Effector memory CD4-positive, alpha-beta T cell (primary cell): Measurements from ENCODE around the gene FRMD4B.
A peak's percentile ranks its signal among the peaks of the same experiment; 100 is the strongest.

Source experiments
- DNase-seq, 3 donors: peaks; one replicate each; pipeline ENCODE4 v3.0.0-alpha.2; 2020
- H3K27ac ChIP-seq: 2 replicates; pipeline ENCODE4 v1.7.0; 2013; ENCODE audit warnings: mild to moderate bottlenecking, low read length, moderate library complexity; ENCODE audit not compliant: insufficient read depth, poor library complexity, severe bottlenecking
- H3K27me3 ChIP-seq: replicated peaks from 2 replicates; pipeline ENCODE4 v1.7.0; 2013; ENCODE audit warnings: mild to moderate bottlenecking, low read length; ENCODE audit not compliant: insufficient read depth, control insufficient read depth, poor library complexity, severe bottlenecking
- H3K36me3 ChIP-seq: 2 replicates; pipeline ENCODE4 v1.7.0; 2013; ENCODE audit warnings: mild to moderate bottlenecking, low read length, moderate library complexity; ENCODE audit not compliant: control insufficient read depth, insufficient read depth
- H3K4me1 ChIP-seq: 2 replicates; pipeline ENCODE4 v1.7.0; 2013; ENCODE audit warnings: low read length, mild to moderate bottlenecking; ENCODE audit not compliant: control insufficient read depth, insufficient read depth, poor library complexity, severe bottlenecking
- H3K4me3 ChIP-seq: 2 replicates; pipeline ENCODE4 v1.7.0; 2013; ENCODE audit warnings: low read length, low read depth, mild to moderate bottlenecking; ENCODE audit not compliant: insufficient read depth, poor library complexity, severe bottlenecking
- H3K9me3 ChIP-seq: 2 replicates; pipeline ENCODE4 v1.7.0; 2013; ENCODE audit warnings: mild to moderate bottlenecking, low read length, moderate library complexity; ENCODE audit not compliant: control insufficient read depth

The FRMD4B gene

GRCh38 chr3:69193749-69194148 lies 192.1 kb downstream of the FRMD4B start:
- DNase-seq = no peak
- Histone ChIP-seq H3K9me3 (no peaks in the 10 kb centered on the region), H3K4me1 (peaks cover 14% of the 10 kb centered on the region), H3K36me3 (peaks cover 52% of the 10 kb centered on the region), H3K27ac (no peak overlapping the region), H3K27me3 (no peaks in the 10 kb centered on the region), H3K4me3 (no peak overlapping the region)

DNA sequence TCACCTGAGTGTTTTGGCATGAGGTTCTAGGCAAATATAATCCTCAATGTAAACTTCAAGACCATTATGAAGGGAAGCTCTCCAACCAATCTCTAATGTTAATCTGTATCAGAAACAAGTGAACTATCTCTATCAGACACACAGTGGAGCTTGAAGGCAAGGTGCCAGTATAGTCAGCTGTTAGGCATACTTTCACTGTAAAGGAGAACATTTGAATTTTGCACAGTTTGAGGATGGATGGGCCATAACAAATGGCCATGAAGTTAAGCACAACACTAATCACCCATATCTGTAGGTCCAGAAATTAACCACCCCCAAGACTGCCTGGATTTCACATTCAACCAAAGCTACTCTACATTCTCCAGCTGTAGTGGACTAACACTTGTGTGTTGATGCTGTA lies 194.4 kb downstream of the FRMD4B start:
- Histone ChIP-seq H3K4me3 (no peak overlapping the region), H3K36me3 (peaks cover 59% of the 10 kb centered on the region), H3K27ac (no peak overlapping the region), H3K4me1 (no peaks in the 10 kb centered on the region), H3K27me3 (no peaks in the 10 kb centered on the region), H3K9me3 (no peaks in the 10 kb centered on the region)
- no peak for DNase-seq

- Histone ChIP-seq H3K36me3 (peaks cover 49% of the 10 kb centered on the region), H3K9me3 (no peaks in the 10 kb centered on the region), H3K4me1 (no peaks in the 10 kb centered on the region), H3K4me3 (no peak overlapping the region), H3K27ac (no peak overlapping the region), H3K27me3 (no peaks in the 10 kb centered on the region)
- DNase-seq = no peak
These were observed 196.4 kb downstream of the FRMD4B start for GRCh38 chr3:69189487-69189886.

DNA sequence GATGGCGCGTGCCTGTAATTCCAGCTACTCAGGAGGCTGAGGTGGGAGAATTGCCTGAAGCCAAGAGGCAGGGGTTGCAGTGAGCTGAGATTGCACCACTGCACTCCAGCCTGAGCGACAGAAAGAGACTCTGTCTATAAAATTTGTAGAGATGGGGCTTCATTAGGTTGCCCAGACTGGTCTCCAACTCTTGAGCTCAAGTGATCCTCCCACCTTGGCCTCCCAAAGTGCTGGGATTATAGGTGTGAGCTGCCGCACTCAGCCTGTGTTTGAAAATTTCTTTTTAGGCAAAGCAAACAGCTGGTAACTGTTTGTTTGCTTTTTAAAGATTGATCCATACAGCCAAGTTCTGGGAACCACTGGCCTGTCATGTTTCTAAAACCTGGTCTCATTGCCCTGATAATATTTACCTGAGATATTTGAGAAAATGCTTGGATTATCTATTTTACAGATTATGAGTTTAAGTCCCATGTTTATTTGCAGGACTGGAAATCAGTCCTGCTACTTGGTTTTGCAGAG lies 199.3 kb downstream of the FRMD4B start:
- DNase-seq = no peak
- Histone ChIP-seq H3K4me3 (no peak overlapping the region), H3K27ac (no peak overlapping the region), H3K4me1 (no peaks in the 10 kb centered on the region), H3K9me3 (no peaks in the 10 kb centered on the region), H3K27me3 (no peaks in the 10 kb centered on the region), H3K36me3 (peaks cover 46% of the 10 kb centered on the region)

GRCh38 chr3:69182588-69183316 lies 203.1 kb downstream of the FRMD4B start:
- no peak overlapping the region for H3K27ac ChIP-seq

GRCh38 chr3:69181592-69182211 lies 204.2 kb downstream of the FRMD4B start:
- H3K9me3 ChIP-seq = no peaks in the 10 kb centered on the region
- no peaks in the 10 kb centered on the region for H3K27me3 ChIP-seq
- H3K4me1 ChIP-seq = peaks cover 6% of the 10 kb centered on the region
- peaks cover 48% of the 10 kb centered on the region for H3K36me3 ChIP-seq
- no peak overlapping the region for H3K4me3 ChIP-seq
- no peak overlapping the region for H3K27ac ChIP-seq
- no peak for DNase-seq

More at GRCh38 chr3:69182588-69183316, 203.1 kb downstream of the FRMD4B start:
- Histone ChIP-seq H3K4me3 (no peak overlapping the region), H3K4me1 (peaks cover 6% of the 10 kb centered on the region), H3K36me3 (peaks cover 56% of the 10 kb centered on the region), H3K27me3 (no peaks in the 10 kb centered on the region), H3K9me3 (no peaks in the 10 kb centered on the region)
- no peak for DNase-seq

GRCh38 chr3:69180869-69181591 lies 204.9 kb downstream of the FRMD4B start:
- peaks cover 6% of the 10 kb centered on the region for H3K4me1 ChIP-seq
- no peaks in the 10 kb centered on the region for H3K27me3 ChIP-seq
- peaks cover 51% of the 10 kb centered on the region for H3K36me3 ChIP-seq
- H3K4me3 ChIP-seq = no peak overlapping the region
- H3K27ac ChIP-seq = no peak overlapping the region
- no peaks in the 10 kb centered on the region for H3K9me3 ChIP-seq
- DNase-seq = no peak

- no peaks in the 10 kb centered on the region for H3K27me3 ChIP-seq
- peaks cover 51% of the 10 kb centered on the region for H3K36me3 ChIP-seq
- H3K27ac ChIP-seq = no peak overlapping the region
- no peak overlapping the region for H3K4me3 ChIP-seq
- no peak for DNase-seq
- H3K9me3 ChIP-seq = no peaks in the 10 kb centered on the region
- H3K4me1 ChIP-seq = peaks cover 6% of the 10 kb centered on the region
These were observed 206.0 kb downstream of the FRMD4B start for GRCh38 chr3:69179740-69180372.

GRCh38 chr3:69178838-69179739 lies 206.8 kb downstream of the FRMD4B start:
- Histone ChIP-seq H3K9me3 (no peaks in the 10 kb centered on the region), H3K4me3 (no peak overlapping the region), H3K27ac (peak overlapping the region; percentile 23), H3K36me3 (peaks cover 47% of the 10 kb centered on the region), H3K4me1 (peaks cover 6% of the 10 kb centered on the region), H3K27me3 (no peaks in the 10 kb centered on the region)
- DNase-seq = no peak
